Measurements from ENCODE around the gene TMBIM1. TPM values are rescaled to one million over a fixed set of nuclear protein-coding genes. Genes with fewer than 3 reads are reported as not detected.

Gene TMBIM1
- total RNA-seq, 2 experiments from 2014 or later, result 53.5 to 57.9 TPM

DNA sequence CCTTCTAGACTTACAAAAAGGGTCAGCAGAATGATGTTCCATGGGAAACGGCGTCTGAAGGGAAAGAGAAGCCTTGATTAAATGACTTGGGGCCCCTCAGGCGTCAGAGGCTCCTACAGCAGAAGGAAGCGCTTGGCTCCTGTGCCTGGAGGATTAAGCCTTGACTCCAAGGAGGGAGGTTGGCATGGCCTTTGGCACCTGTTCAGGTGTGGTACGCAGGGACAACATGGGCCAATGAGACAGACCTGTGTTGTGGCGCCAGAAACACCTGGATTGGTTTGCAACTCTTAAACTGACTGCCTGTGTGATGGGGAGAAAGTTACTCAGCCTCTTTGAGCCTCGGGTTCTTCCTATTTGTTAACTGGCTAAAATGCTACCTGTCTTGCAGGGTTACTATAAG lies 14.4 kb downstream of the TMBIM1 start:
- POLR2A ChIA-PET, result interaction anchor here (9.4 kb wide), 1 partner anchor 12 kb away, joined by 39 read pairs; no protein-coding TSS in a partner anchor
- CTCF ChIA-PET, result interaction anchor here (1.6 kb wide), 1 partner anchor 13 kb away, joined by 4 read pairs; no protein-coding TSS in a partner anchor
- Mint-ChIP-seq H3K4me1 (ENCODE audit: low read depth) (peaks cover 7% of the 10 kb centered on the region), H3K27me3 (no peaks in the 10 kb centered on the region), H3K9me3 (no peaks in the 10 kb centered on the region), H3K27ac (peak overlapping the region; percentile 54), H3K4me3 (no peak overlapping the region), H3K36me3 (ENCODE audit: low read depth) (peaks cover 29% of the 10 kb centered on the region)
- TF ChIP-seq, protein P1, sequence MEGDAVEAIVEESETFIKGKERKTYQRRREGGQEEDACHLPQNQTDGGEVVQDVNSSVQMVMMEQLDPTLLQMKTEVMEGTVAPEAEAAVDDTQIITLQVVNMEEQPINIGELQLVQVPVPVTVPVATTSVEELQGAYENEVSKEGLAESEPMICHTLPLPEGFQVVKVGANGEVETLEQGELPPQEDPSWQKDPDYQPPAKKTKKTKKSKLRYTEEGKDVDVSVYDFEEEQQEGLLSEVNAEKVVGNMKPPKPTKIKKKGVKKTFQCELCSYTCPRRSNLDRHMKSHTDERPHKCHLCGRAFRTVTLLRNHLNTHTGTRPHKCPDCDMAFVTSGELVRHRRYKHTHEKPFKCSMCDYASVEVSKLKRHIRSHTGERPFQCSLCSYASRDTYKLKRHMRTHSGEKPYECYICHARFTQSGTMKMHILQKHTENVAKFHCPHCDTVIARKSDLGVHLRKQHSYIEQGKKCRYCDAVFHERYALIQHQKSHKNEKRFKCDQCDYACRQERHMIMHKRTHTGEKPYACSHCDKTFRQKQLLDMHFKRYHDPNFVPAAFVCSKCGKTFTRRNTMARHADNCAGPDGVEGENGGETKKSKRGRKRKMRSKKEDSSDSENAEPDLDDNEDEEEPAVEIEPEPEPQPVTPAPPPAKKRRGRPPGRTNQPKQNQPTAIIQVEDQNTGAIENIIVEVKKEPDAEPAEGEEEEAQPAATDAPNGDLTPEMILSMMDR (IDR thresholded peaks at IDR 0.05), result no peak
- DNase-seq (no peak), ATAC-seq (no peak)
- intact Hi-C loops (cut with micrococcal nuclease), result no loop called here

DNA sequence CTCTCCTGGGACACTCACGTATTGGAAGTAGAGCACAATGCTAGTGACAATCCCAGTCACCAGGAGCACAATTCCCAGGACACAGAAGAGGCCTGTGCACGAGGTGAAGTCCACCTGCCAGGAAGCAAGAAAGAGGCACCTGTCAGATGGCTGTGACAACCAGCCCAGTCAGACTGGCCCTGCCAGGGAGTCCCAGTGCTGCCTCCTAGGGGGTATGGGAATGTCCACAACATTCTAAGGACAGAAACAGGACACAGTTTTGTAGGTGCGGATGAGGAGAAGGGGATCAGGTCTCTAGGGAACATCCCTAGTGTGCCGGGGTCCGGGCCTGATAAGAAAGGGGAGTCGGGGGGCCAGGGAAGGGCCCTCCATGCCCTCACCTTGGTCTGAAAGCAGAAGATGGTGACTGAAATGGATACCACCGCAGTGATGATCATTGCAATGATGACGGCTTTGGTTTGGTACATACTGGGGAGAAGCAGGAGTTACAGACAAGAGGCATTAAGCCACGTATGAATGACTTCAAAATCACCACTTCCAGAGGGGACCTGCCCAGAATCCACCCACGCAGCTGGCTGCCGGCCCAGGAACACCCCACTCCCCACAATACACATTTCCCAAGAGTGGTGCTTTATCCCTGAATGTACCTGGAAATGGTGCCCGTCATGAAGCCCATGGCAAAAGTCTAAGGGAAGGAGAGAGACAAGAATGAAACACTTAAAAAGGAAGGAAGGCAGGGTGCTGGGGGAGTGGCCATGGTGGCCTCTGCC lies 15.1 kb downstream of the TMBIM1 start:
- TF ChIP-seq, protein P1 (IDR thresholded peaks at IDR 0.05), result no peak
- Mint-ChIP-seq H3K9me3 (no peaks in the 10 kb centered on the region), H3K36me3 (ENCODE audit: low read depth) (peaks cover 29% of the 10 kb centered on the region), H3K27me3 (no peaks in the 10 kb centered on the region), H3K4me3 (no peak overlapping the region), H3K27ac (peak overlapping the region; percentile 54), H3K4me1 (ENCODE audit: low read depth) (peaks cover 9% of the 10 kb centered on the region)
- DNase-seq (no peak), ATAC-seq (no peak)
- intact Hi-C loops (cut with micrococcal nuclease), result no loop called here
- ChIA-PET POLR2A (interaction anchor here (7.7 to 9.4 kb wide), 2 partner anchors 8 to 13 kb away, joined by 39 to 97 read pairs; no protein-coding TSS in a partner anchor), CTCF (interaction anchor here (7.5 to 8.2 kb wide), 2 partner anchors 7 to 16 kb away, joined by 125 to 161 read pairs; partner anchors contain the start of gene TMBIM1)

DNA sequence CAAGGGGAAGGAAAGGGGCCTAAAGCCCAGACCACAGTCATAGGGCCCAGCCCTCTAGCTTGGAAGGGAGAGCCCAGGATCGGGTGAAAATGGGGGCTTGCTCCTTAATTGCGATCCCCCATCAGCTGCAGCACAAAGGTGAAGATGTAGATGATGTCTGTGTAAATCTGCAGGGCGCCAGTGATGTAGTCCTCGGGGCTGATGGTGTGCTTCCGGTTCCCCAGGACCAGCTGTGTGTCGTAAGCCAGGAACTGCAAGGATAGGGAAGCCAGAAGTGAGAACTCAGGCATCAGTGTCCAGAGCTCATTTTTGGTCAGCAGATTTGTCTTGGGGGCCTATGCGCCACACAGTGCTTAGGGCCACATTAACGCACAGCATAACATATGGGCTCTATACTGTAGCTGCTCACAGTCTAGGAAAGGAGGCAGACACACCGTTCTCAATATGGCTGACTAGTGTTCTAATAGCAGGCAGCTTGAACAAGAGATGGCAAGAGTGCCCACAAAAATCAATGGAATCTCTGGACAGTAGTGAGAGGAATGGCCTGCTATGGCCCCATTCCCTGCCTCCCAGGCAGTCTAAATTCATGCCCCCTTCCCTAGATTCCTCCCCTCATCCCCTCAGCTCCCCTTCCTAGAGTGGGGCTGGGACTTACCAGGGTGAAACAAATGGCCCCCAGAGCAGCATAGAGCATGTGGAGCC lies 16.8 kb downstream of the TMBIM1 start:
- intact Hi-C loops (cut with micrococcal nuclease), result no loop called here
- DNase-seq, result no peak
- POLR2A ChIA-PET, result interaction anchor here (0.7 to 9.4 kb wide), 6 partner anchors 9 to 121 kb away, joined by 3 to 97 read pairs (median 4); no protein-coding TSS in a partner anchor

DNA sequence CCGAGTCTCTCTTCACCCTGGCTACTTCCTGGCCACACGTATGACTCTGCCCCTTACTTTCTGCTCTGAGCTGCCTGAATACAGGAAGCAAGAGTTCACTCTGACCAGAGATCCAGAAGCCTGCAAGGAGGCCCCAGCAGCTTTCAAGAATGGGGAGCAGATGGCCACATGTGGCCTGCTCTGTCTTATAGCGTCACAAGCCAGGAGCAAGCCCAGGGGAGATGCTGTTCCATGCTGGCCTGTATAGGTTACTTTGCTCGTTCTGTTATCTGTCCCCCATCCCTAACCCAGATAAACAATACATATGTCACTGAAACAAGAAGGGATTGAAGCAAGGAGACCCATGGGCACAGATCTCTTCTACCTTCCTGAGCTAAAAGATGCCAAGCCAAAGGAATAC lies 17.7 kb downstream of the TMBIM1 start:
- TF ChIP-seq, protein P1 (IDR thresholded peaks at IDR 0.05), result no peak
- Mint-ChIP-seq H3K9me3 (no peaks in the 10 kb centered on the region), H3K4me1 (ENCODE audit: low read depth) (peaks cover 20% of the 10 kb centered on the region), H3K4me3 (no peak overlapping the region), H3K27ac (peak overlapping the region; percentile 39), H3K36me3 (ENCODE audit: low read depth) (peaks cover 21% of the 10 kb centered on the region), H3K27me3 (no peaks in the 10 kb centered on the region)
- ATAC-seq, result no peak
- intact Hi-C loops (cut with micrococcal nuclease), result no loop called here
- CTCF ChIA-PET, result interaction anchor here (1.0 to 8.2 kb wide), 8 partner anchors 9 to 90 kb away, joined by 3 to 161 read pairs (median 4); partner anchors contain the start of gene TMBIM1
- no peak for DNase-seq
- POLR2A ChIA-PET, result interaction anchor here (0.7 to 9.4 kb wide), 4 partner anchors 8 to 93 kb away, joined by 3 to 97 read pairs (median 22); no protein-coding TSS in a partner anchor

More for the DNA sequence above, 16.8 kb downstream of the TMBIM1 start:
- no peak for ATAC-seq
- Mint-ChIP-seq H3K4me1 (ENCODE audit: low read depth) (peaks cover 21% of the 10 kb centered on the region), H3K36me3 (ENCODE audit: low read depth) (peaks cover 26% of the 10 kb centered on the region), H3K9me3 (no peaks in the 10 kb centered on the region), H3K27ac (peak overlapping the region; percentile 39), H3K27me3 (no peaks in the 10 kb centered on the region), H3K4me3 (no peak overlapping the region)
- CTCF ChIA-PET, result interaction anchor here (1.0 to 8.2 kb wide), 10 partner anchors 9 to 91 kb away, joined by 3 to 161 read pairs (median 4); partner anchors contain the start of genes CATIP and TMBIM1
- TF ChIP-seq, protein P1 (IDR thresholded peaks at IDR 0.05), result no peak
